Suppressor macrophage treated with lipopolysaccharide for 1 hour (primary cell): Measurements from ENCODE around the gene CNTNAP2.

Experiments used
- DNase-seq, 3 donors: peaks; one replicate each; pipeline ENCODE4 v3.0.0-alpha.2; 2020 to 2022

Gene CNTNAP2

DNA sequence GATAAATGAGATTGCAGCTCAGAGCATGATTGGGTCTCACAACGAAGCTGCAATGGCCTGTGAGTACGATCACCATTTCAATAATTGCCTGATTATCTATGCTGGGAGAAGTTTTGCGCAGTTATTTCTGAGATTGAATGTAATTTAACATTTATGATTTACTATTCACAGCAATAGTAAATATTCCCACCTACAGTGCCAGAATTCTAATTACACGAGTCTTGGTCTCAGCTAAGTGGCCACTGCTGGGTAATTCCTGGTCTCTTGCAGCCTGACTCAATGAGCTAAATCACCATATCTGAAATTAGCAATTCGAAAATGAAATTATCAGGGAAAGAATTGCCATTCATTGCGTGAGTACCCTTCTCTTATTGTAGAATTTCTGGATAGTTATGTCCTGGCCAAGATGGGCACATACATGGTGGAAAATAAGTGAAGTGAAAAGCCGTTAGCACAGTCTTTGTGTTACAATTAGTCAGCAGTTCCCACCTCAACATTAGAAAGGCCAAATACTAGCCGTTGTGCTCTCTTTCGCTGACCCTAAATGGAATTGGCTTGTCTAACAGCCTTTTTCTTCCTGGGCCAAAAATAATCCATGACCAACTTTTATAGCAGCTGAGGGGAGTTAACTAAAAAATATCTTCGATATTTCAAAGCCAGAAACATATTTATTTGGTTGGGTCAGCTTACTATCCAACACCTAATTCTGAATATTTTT lies 1793.0 kb downstream of the CNTNAP2 start:
- DNase-seq, result no peak

DNA sequence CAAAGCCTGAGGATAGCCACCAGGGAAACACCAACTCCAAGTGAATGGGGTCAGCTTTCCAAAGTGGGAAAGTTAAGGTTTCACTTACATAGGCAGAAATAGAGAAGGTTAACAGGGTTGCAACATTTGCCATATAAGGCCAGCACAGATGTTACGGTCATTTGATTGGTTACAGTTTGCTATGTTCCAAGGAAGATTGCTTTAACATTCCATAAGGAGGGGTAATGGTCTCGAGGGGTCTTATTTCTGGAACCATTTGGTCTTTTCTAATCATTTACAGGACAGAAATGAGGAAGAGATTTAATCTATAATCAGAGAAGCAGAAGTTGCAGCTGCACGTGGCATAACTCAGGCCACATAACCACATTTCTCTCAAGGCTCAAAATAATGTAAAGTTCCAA lies 1794.6 kb downstream of the CNTNAP2 start:
- DNase-seq, result peak in 2 of 3 donors; percentile 5 to 30

DNA sequence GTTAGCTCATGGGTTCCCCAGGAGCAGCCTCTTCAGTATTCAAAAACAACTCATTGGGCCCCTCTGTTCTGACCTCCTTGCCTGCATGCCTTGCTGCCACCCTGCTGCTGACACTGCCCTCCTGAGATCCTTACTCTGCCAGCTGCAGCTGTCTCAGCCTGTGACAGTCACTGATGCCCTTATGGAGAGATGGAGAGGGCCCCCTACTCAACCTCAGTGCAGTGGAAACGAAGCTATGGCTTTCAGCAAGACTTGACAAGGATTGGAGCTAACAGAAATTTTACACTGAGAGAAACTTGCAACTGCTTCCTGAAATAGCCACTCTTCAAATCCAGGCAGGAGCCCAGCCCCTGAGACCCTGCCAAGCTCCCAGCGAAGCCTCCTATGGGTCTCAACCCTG lies 1795.7 kb downstream of the CNTNAP2 start:
- no peak for DNase-seq

DNA sequence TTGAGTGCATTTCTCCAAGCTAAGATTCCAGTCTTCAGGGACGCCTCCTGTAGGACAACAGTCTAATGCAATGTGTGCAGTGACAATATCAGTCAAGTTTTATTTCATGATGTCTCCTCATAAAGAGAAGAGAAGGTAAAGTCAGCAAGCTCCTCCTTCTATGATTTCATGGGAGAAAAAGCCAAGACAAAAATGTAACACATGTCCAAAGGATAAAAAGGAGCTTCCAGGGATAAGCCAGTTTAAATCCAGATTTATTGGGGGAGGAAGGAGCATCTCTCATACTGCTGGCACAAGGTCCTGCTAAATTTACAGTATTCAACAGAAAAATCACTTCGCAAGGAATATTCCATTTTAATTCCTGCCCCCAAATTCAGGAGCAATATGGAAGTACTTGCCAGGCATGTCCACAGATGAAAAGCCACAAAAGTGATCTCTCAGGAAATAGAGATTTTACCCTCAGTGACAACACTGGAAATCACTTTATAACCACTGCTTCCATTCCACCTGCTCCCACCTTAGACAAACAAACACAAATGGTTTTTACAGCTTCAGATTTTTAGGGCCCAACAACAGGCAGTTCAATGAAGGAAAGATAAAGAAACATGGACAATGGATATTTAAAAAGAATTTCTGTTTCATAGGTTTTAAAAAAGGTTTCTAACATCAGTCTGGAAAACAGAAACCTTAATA lies 1796.5 kb downstream of the CNTNAP2 start:
- no peak for DNase-seq

DNA sequence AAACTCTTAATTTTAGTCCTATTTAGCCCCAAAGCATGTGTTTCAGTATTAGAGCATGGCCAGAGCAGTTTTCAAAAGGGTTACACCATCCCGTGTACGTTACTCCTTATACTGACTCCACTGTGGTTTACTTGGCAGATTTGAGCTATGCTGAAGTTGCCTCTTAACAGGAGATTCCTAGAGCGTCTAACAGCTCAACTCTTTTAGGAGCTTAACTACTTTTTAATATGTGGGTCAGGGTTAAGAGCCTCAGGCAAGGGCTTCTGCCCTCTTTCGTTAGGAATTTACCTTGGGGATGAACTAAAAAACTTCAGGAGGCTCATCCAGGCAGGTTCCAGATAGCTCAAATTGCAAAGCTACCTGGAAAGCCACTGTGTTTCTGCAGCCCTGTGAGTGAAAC lies 1799.2 kb downstream of the CNTNAP2 start:
- DNase-seq, result no peak

DNA sequence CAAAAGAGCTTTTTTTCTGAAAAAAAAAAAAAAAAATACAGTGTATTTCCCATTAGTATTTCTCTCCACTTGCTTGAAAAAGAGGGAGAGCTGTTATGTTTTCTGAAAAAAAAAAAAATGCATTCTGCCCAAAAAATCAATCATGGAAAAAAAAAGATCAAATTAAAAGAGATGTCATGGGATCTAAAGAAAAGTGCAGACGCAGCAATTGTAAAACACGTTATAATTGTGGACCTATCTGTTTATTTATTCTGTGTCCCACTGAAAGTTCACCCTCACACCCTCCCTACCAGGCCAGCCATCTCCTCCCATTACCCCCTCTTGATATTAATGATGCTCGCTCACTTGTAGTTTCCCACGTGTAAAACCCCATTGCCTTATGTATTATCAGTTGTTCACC lies 1800.0 kb downstream of the CNTNAP2 start:
- no peak for DNase-seq

DNA sequence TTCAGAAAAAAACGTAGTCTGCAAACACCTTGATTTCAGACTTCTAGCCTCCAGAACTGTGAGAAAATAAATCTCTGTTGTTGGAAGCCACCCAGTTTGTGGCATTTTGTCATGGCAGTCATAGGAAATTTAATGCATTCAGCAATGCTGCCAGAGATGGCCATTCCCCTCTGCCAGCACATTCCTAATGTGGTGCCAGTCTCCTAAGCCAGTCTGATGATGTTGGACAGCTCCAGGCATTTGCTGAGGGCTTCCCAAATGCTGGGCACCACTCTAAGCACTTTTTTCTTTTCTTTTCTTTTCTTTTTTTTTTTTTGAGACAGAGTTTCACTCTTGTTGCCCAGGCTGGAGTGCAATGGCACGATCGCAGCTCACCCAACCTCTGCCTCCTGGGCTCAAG lies 1807.2 kb downstream of the CNTNAP2 start:
- DNase-seq, result no peak

DNA sequence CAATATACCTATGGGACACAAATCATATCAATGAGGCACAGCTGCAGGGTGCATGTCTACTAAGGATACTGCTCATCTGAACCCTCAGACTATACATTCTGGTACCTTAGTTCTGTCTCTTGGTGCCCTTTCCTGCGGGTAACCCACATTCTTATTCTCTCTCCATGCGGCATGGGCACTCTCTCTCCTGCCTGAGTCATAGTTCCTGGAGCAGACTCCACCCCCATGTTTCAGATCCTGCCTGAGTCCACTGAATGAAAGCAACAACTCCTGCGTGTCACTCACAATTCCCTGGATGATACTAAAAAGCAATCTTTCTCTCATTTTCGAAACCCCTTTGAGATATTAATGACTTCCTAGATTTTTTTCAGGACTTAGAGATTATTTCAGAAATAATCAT lies 1820.8 kb downstream of the CNTNAP2 start:
- DNase-seq, result no peak

DNA sequence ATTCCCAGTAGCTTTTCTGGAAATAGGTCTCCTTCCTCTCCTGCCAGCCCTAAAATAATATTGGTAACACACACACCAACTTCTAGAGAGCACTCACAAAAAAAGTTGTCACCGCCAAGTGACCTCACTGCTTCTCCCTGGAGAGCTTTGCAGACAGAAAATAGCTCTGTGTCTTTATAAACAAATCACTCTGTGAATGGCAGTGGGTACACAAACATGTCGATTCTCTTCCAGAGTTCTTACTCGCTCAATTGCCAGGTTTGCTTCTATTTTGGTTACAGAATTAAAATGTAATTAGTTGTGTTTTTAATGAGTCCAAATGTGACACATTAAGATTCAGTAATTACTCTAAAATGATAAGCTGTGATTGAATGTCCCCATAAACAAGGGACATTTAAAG lies 1824.8 kb downstream of the CNTNAP2 start:
- DNase-seq, result no peak

DNA sequence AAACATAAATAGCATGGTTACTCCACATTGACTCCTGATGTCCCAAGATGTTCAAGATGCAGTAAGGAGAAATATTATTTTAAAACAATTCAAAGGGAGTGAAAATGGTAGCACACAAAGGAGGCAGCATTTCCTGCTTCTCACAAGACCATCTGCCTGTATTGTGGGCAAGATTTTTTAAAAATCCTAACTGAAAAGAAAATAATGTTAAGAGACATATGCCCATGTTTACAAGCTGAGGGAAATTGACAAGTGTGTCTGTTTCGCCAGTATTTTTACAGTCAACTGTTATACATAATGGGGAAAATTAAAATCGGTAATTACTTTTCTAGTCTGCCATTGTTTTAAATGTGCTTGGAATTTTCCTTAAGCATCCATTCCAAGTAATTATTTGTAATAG lies 1827.7 kb downstream of the CNTNAP2 start:
- DNase-seq, result no peak

DNA sequence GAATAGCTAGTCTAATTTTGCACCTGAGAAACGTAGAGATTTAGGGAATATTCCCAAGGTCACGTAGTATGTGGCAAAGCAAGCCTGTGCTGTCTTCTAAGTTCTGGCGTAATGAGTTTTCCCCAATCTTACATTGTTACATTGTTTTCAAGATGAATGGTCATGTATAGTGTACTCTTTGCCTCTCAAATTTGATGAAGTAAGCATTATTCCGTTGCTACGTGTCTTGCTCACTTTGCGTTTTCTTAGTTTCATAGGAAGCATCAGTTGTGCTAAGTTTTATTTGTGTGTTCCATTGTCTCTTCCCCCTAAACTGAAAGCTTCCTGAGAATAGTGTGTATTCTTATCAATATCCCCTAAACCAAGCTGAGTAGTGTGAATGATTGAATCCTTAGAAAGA lies 1836.3 kb downstream of the CNTNAP2 start:
- no peak for DNase-seq

DNA sequence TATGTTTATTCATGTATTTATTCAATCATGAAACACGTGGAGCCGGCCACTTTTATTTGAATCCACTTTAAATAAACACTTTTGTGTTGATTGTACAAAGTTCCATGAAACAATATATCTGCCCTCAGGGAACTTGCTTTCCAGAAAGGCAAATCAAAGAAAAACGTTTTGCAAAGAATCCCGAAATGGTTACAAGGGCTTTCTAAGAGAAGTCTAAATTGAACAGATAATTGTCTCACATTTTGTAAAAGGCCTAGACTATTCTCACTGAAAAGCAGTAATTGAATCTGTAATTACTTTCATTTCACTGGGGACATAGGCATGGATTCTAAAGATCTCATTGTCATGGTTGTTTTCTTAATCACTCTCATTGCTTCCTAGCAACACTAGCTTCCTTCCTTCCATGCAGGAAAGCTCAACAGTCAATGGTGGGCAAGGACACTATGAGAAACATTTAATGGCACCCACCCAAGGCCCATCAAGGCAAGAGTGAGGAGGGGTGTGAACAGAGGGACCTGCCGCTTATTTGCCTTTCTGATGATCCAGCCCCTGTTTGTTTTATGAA lies 1851.5 kb downstream of the CNTNAP2 start:
- no peak for DNase-seq

DNA sequence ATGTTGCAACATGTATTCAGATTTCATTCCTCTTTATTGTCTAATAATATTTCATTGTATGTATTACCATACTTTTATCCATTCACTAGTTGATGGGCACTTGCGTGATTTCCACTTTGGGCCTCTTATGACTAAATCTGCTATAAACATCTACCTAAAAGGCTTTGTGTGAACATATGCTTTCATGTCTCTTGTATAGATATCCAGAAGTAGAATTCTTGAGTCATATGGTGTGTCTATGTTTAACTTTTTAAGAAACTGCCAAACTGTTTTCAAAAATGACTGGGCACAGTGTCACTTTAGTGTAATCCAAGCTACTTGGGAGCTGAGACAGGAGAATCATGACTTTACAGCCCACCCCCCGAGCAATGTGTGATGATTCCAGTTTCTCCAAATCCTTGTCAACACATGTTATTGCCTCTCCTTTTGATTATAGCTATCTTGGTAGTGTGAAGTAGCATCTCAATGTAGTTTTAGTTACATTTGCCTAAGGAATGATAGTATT lies 1855.1 kb downstream of the CNTNAP2 start:
- no peak for DNase-seq

DNA sequence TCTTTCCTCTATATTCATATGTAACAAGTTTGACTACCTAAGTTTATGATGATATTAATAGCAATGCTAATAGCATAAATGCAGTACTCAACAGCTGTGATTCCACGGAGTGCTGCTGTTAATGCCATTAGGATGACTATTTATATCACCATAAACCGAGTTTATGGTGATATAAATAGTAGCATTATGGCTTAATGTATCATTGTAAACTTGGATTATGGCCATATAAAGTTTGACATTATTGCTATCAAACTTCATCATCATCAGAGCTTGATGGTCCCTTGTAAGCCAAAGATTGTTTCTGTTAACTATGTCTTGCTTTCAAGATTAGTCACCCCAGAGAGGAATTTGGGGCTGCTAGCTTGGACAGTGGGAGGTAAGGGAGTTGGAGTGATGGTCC lies 1861.6 kb downstream of the CNTNAP2 start:
- DNase-seq, result no peak

DNA sequence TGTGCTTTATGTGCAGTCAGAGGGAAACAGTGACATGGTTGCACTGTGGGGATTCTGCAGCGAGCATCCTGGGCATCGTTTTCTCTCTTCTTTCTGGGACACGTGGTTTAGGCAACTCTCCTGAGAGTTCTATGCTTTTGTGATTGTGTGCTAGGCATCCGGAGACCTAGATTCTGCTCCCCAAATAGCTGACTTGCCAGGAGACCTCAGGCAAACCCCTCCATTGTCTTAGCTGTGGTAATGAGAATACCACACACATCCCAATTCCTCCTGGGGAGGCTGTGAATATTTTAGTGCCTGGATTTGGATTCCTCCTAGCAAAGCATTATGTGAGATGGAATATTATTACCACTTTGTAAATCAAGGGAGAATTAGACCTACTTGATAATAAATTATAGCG lies 1862.0 kb downstream of the CNTNAP2 start:
- DNase-seq, result no peak

DNA sequence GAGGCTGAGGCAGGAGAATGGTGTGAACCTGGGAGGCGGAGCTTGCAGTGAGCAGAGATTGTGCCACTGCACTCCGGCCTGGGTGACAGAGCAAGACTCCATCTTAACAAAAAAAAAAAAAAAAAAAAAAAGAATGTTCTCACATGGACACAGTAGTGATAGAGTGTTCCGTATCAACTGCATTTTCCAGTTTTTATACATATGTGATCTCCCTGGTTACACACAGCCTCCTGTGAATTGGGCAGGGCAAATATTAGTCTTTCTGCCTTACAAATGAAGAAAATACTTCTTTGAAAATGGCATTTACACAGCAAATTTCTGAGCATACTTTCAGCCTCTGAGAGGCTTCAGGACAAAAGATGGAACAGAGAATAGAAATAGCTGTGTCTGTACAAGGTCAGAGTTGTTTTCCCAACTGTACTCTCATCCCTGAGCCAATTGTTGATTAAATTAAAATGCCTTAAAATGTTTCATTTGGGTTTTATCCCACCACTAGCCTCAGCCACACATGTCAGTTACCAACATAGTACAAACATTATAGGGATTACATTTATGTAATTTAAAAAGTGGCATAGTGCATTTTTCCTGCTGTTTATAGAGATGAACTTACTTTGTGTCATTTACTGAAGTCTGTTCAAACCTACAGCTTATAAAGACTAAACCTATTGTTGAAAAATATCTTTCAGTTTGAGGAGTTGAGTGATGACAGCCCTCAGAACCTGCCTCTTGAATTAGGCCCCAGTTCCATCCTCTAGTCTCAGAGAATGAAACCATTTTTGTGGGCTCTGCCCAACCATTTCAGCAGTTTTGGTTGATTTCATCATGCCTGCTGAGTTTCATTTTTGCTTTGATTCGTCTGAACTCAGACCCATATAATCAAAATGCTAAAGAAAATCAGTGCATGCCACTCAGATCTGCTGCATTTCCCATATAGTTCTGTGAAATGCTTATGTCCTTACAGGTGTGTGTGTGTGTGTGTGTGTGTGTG lies 1864.5 kb downstream of the CNTNAP2 start:
- DNase-seq, result peak in 1 of 3 donors; percentile 7

DNA sequence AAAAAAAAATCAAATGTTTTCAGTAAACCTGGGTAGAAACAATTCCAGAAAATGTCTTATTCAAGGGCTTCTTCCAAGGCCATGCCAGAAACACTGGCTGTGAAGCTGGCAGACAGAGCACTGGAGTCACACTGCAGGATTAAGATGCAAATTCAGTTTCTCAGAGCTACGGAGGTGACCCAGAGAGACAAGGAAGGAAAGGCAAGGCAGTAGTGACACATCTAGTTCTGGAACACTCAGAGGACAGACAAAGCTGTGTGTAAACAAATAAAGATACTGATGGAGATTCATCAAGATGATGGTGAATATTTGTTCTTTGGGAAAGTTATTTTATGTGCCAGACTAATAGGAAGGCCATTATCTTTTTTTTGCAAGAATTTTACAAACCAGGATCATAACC lies 1865.7 kb downstream of the CNTNAP2 start:
- no peak for DNase-seq

DNA sequence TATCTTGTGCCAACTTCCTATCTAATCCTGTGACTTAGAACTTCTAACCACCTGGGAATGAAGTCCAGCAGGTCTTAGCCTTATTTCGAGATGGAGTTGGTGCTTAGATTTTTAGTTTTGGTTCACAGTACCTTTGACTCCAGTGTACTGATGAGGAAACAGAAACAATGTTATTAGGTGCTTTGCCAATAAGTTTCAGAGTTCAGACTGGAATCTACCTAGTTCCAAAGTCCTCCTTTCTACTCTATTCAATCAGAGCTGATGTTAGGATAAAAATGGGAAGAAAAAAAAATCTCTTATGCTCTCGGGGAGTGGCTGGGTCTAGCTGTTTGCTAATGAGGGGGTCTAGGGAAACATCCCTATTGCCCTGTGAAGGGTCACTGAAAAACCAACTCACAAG lies 1867.7 kb downstream of the CNTNAP2 start:
- DNase-seq, result no peak

DNA sequence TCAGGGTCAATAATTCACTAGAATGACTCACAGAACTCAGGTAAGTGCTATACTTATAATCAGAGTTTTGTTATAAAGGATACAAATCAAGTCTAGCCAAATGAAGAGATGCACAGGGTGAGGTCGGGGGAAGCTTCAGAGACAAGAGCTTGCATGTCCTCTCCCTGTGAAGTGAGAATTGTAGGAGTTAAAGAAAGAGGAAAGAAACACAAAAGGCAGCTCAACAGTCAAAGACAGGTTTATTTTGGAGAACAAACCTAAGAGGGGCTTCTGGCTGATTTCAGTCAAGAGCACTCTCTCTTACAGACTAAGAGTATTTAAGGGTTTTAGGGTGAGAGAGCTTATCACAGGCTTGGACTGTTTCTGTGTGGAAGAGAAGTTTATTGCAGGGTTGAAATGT lies 1873.5 kb downstream of the CNTNAP2 start:
- DNase-seq, result no peak

DNA sequence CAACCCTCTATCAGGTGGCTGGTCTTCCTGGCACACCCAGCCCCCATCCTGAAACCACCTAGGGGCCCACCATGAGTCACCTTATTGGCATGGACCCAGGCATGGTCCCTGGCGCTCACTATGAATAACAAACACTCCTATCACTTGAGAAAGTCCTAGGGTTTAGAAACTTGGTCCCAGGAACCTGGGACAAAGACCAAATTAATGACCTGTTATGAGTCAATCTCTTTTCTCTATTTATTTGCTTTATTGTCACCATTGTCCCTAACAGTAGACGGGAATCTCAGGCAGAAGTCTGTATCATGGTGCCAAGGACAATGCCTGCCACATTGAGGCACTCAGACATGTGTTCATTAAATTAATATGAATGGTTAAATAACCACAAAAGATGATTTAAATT lies 1874.3 kb downstream of the CNTNAP2 start:
- DNase-seq, result no peak

DNA sequence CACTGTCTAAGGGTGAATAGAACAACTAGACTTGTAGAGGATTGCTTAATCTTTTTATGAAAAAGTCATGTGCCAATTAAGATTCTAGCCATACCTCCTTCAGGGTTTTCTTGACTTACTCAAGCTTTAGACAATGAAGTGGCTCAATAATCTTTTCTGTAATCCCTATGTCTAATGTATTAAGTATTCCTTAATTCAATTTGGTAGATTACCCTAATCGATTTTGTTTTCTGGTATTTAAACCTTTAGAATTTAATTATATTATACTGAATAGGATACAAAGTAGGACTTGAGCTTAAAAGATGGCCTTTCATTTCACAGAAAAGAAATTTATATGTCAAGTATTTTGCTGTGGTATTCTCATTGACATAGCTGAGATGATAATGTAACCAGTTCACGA lies 1876.1 kb downstream of the CNTNAP2 start:
- no peak for DNase-seq

DNA sequence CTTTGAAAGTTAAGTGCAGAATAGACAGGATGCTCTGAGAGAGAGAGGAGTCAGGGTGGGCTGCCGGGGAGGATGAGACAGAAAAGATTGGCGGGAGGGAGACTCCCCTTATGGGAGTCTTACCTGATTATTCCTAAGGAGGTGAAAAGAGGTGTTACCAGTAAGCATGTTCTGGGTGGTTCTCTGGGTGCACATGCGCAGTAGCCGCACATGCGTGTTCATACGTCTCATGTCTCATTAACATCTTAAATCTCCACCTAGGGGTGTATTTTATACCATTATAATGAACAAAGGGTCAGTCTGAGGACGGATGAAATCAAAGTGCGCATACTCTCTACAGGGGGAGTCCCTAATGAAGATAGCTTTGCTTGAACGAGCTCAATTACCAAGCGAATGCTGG lies 1881.0 kb downstream of the CNTNAP2 start:
- no peak for DNase-seq

DNA sequence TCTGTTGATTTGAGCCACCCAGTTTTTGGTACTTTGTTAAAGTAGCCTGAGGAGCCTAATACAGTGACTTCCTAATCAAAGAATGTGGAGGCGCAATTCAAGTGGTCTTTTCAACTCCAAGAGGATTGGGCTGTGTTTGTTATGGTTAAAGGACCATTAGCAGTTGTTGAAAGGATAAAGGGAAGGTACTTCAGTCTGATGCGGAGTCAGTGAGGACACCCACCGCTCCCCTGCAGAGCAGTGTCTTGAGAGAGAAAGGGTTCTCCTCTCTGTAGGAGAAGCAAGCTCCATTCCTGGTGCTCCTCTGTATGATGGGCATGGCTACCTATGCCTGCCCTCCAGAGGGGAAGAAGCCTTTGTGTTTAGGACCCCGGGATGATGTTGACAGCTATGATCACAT lies 1883.4 kb downstream of the CNTNAP2 start:
- DNase-seq, result no peak
